Fibroblast of pulmonary artery (primary cell): Measurements from ENCODE around the gene TAP2.

Experiments
- DNase-seq: peaks from one replicate; pipeline ENCODE4 v3.0.0-alpha.2; 2010; ENCODE audit warnings: low read depth
- H3K4me3 ChIP-seq: replicated peaks from 2 replicates; pipeline ENCODE4 v1.5.1; 2011; ENCODE audit warnings: low read depth, mild to moderate bottlenecking, control low read depth, low read length, moderate library complexity
- TF ChIP-seq, protein P1 (sequence below): IDR thresholded peaks from 2 replicates; pipeline ENCODE4 v1.5.1; 2011; ENCODE audit warnings: mild to moderate bottlenecking, control low read depth, low read length, inconsistent platforms; ENCODE audit errors: missing control alignments

The TAP2 gene

DNA sequence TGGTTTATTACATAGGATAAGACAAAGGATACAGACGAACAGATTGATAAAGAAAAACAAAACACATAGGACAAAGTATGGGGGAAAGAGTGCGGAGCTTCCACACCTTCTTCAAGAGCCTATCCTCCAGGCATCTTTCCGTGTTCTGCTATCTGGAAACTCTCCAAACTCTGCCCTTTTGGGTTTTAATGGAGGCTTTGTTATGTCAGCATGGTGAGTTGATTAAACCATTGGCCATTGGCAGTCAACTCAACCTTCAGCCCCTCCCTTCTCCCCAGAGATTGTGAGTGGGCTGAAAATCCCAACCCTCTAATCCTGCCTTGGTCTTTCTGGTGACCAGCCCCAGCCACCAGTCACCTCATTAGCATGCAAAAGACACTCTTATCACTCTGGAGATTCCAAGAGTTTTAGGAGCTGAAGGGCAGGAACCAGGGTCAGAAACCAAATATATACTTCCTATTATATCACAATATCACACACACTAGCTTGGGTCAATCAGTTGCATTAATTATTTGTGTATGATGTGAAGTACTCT, 45.6 kb downstream of the TAP2 start:
- TF ChIP-seq, protein P1, sequence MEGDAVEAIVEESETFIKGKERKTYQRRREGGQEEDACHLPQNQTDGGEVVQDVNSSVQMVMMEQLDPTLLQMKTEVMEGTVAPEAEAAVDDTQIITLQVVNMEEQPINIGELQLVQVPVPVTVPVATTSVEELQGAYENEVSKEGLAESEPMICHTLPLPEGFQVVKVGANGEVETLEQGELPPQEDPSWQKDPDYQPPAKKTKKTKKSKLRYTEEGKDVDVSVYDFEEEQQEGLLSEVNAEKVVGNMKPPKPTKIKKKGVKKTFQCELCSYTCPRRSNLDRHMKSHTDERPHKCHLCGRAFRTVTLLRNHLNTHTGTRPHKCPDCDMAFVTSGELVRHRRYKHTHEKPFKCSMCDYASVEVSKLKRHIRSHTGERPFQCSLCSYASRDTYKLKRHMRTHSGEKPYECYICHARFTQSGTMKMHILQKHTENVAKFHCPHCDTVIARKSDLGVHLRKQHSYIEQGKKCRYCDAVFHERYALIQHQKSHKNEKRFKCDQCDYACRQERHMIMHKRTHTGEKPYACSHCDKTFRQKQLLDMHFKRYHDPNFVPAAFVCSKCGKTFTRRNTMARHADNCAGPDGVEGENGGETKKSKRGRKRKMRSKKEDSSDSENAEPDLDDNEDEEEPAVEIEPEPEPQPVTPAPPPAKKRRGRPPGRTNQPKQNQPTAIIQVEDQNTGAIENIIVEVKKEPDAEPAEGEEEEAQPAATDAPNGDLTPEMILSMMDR = no peak
- no peak for DNase-seq

DNA sequence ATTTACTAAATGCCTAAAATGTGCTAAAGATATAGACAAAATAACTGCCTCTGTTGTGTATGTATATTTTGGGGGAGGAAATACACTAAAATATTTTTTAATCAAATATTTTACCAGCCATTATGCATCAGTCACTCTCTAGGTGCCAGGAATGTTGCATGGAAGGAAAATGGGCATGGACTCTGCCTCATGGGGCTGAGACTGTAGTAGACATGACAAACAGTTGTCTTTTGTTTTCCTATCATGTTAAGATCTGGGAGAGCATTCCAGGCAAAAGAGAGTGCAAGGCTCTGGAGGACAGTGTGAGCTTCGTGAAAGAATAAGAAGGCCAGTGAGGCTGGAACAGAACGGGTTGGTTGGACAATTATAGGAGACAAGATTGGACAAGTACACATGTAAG, 48.2 kb downstream of the TAP2 start:
- no peak overlapping the region for H3K4me3 ChIP-seq
- no peak for DNase-seq
- TF ChIP-seq, protein P1 = no peak

More for the DNA sequence above, 45.6 kb downstream of the TAP2 start:
- no peak overlapping the region for H3K4me3 ChIP-seq
